H9 (cell line): ENCODE data around the gene XPR1. TPM values are rescaled to one million over a fixed set of nuclear protein-coding genes. Genes with fewer than 3 reads are reported as not detected.

ENCODE experiments used
- DNase-seq: peaks from one replicate; pipeline ENCODE4 v3.0.0-alpha.2; 2017
- H2AFZ ChIP-seq: one replicate; pipeline ENCODE4 v1.6.1; 2013; ENCODE audit warnings: mild to moderate bottlenecking, low read length, control low read depth, moderate library complexity
- H2AK5ac ChIP-seq: 2 replicates; pipeline ENCODE4 v1.6.1; 2013; ENCODE audit warnings: low read length, control low read depth, mixed read lengths; ENCODE audit not compliant: insufficient read length
- H2BK120ac ChIP-seq: one replicate; pipeline ENCODE4 v1.6.1; 2013; ENCODE audit warnings: low read depth, mild to moderate bottlenecking, low read length, control low read depth, inconsistent platforms; ENCODE audit not compliant: poor library complexity, severe bottlenecking
- H2BK12ac ChIP-seq: 2 replicates; pipeline ENCODE4 v1.6.1; 2013; ENCODE audit warnings: low read length, control low read depth, mixed read lengths, low read depth; ENCODE audit not compliant: insufficient read length
- H2BK15ac ChIP-seq: 2 replicates; pipeline ENCODE4 v1.6.1; 2013; ENCODE audit warnings: low read depth, low read length, control low read depth
- H2BK20ac ChIP-seq: one replicate; pipeline ENCODE4 v1.6.1; 2013; ENCODE audit warnings: low read depth, mild to moderate bottlenecking, low read length, control low read depth, inconsistent platforms; ENCODE audit not compliant: poor library complexity, severe bottlenecking
- H2BK5ac ChIP-seq: 2 replicates; pipeline ENCODE4 v1.6.1; 2013; ENCODE audit warnings: low read length, control low read depth, mixed read lengths; ENCODE audit not compliant: insufficient read length
- H3K14ac ChIP-seq: 2 replicates; pipeline ENCODE4 v1.6.1; 2013; ENCODE audit warnings: low read length, control low read depth; ENCODE audit not compliant: insufficient read depth
- H3K18ac ChIP-seq: 2 replicates; pipeline ENCODE4 v1.6.1; 2013; ENCODE audit warnings: low read depth, mild to moderate bottlenecking, mixed read lengths, low read length, control low read depth; ENCODE audit not compliant: insufficient read length
- H3K23ac ChIP-seq: 2 replicates; pipeline ENCODE4 v1.6.1; 2013; ENCODE audit warnings: low read length, control low read depth, mixed read lengths, low read depth; ENCODE audit not compliant: insufficient read length
- H3K23me2 ChIP-seq: 2 replicates; pipeline ENCODE4 v1.6.1; 2013; ENCODE audit warnings: low read depth, mild to moderate bottlenecking, mixed read lengths, low read length, control low read depth; ENCODE audit not compliant: insufficient read length, poor library complexity, severe bottlenecking
- H3K27ac ChIP-seq: 2 replicates; pipeline ENCODE4 v1.5.1; 2013; ENCODE audit warnings: low read length, control low read depth, mixed read lengths, low read depth; ENCODE audit not compliant: insufficient read length
- H3K27me3 ChIP-seq: 2 replicates; pipeline ENCODE4 v1.6.1; 2013; ENCODE audit warnings: low read length, control low read depth, inconsistent platforms; ENCODE audit not compliant: insufficient read depth
- H3K4ac ChIP-seq: 2 replicates; pipeline ENCODE4 v1.6.1; 2013; ENCODE audit warnings: low read depth, mild to moderate bottlenecking, control low read depth, inconsistent platforms, low read length, moderate library complexity
- H3K4me1 ChIP-seq: 2 replicates; pipeline ENCODE4 v1.6.1; 2013; ENCODE audit warnings: low read length, control low read depth, inconsistent platforms; ENCODE audit not compliant: insufficient read depth
- H3K4me2 ChIP-seq: 2 replicates; pipeline ENCODE4 v1.6.1; 2013; ENCODE audit warnings: low read length, control low read depth, mixed read lengths; ENCODE audit not compliant: insufficient read length, insufficient read depth
- H3K56ac ChIP-seq: 2 replicates; pipeline ENCODE4 v1.6.1; 2013; ENCODE audit warnings: low read depth, mild to moderate bottlenecking, mixed read lengths, low read length, control low read depth; ENCODE audit not compliant: insufficient read length
- H3K79me1 ChIP-seq: 2 replicates; pipeline ENCODE4 v1.6.1; 2013; ENCODE audit warnings: low read depth, mild to moderate bottlenecking, moderate library complexity, low read length, control low read depth, inconsistent platforms; ENCODE audit not compliant: insufficient read depth, poor library complexity, severe bottlenecking
- H3K79me2 ChIP-seq: 2 replicates; pipeline ENCODE4 v1.6.1; 2013; ENCODE audit warnings: low read length, control low read depth, inconsistent platforms; ENCODE audit not compliant: insufficient read depth
- H3K9ac ChIP-seq: 2 replicates; pipeline ENCODE4 v1.6.1; 2013; ENCODE audit warnings: low read length, control low read depth, mixed read lengths; ENCODE audit not compliant: insufficient read length; ENCODE audit errors: extremely low read depth
- H3K9me3 ChIP-seq: one replicate; pipeline ENCODE4 v1.6.1; 2013; ENCODE audit warnings: low read depth, low read length, inconsistent platforms; ENCODE audit not compliant: control insufficient read depth
- H3T11ph ChIP-seq: one replicate; pipeline ENCODE4 v1.6.1; 2013; ENCODE audit warnings: mild to moderate bottlenecking, low read length, control low read depth, inconsistent platforms
- H4K20me1 ChIP-seq: one replicate; pipeline ENCODE4 v1.6.1; 2013; ENCODE audit not compliant: control insufficient read depth, insufficient read length, insufficient read depth
- H4K5ac ChIP-seq: 2 replicates; pipeline ENCODE4 v1.6.1; 2013; ENCODE audit warnings: low read depth, mild to moderate bottlenecking, mixed read lengths, low read length, control low read depth; ENCODE audit not compliant: insufficient read length
- H4K8ac ChIP-seq: replicated peaks from 2 replicates; pipeline ENCODE4 v1.6.1; 2013; ENCODE audit warnings: low read length, control low read depth, mixed read lengths, low read depth; ENCODE audit not compliant: insufficient read length
- H4K91ac ChIP-seq: 2 replicates; pipeline ENCODE4 v1.6.1; 2013; ENCODE audit warnings: low read depth, mild to moderate bottlenecking, moderate library complexity, mixed read lengths, low read length, control low read depth; ENCODE audit not compliant: insufficient read length
- H3K27ac Mint-ChIP-seq, 3 experiments: 2 replicates in 2 of 3; 3 replicates in 1 of 3; pipeline ENCODE4 v1.8.0; 2020 to 2021; ENCODE audit warnings: mixed read lengths in 3 of 3, mild to moderate bottlenecking in 1 of 3, moderate library complexity in 1 of 3
- H3K27me3 Mint-ChIP-seq: 2 replicates; pipeline ENCODE4 v1.8.0; 2021; ENCODE audit warnings: low read depth, mild to moderate bottlenecking, moderate library complexity, mixed read lengths
- H3K36me3 Mint-ChIP-seq, 3 experiments: 2 replicates in 2 of 3; 3 replicates in 1 of 3; pipeline ENCODE4 v1.8.0; 2020 to 2021; ENCODE audit warnings: low read depth in 3 of 3, mixed read lengths in 3 of 3; ENCODE audit not compliant: insufficient read depth in 1 of 3
- H3K4me1 Mint-ChIP-seq, 2 experiments: 2 replicates each; pipeline ENCODE4 v1.8.0; 2020; ENCODE audit warnings: mixed read lengths in 2 of 2
- H3K4me3 Mint-ChIP-seq, 2 experiments: 2 replicates in 1 of 2; 3 replicates in 1 of 2; pipeline ENCODE4 v1.8.0; 2020 to 2021; ENCODE audit warnings: mild to moderate bottlenecking in 2 of 2, mixed read lengths in 2 of 2, moderate library complexity in 1 of 2
- H3K9me3 Mint-ChIP-seq, 2 experiments: 2 replicates in 1 of 2; 3 replicates in 1 of 2; pipeline ENCODE4 v1.8.0; 2020; ENCODE audit warnings: mild to moderate bottlenecking in 2 of 2, mixed read lengths in 2 of 2, moderate library complexity in 1 of 2
- CTCF ChIP-seq: fragments of 200-600 bp; sonication (generic); conservative IDR thresholded peaks from 3 replicates; pipeline ENCODE4 v1.8.0; 2021; ENCODE audit warnings: antibody characterized with exemption, mild to moderate bottlenecking
- WGBS: extraction: QIAGEN DNeasy Blood & Tissue Kit; methylation state at CpG from one replicate; pipeline ENCODE4 v1.1.7; 2013; ENCODE audit warnings: missing lambda C conversion rate, low lambda C conversion rate, mixed read lengths; ENCODE audit not compliant: insufficient read length; ENCODE audit errors: extremely low coverage; 5-methylcytosine and 5-hydroxymethylcytosine counted together
- total RNA-seq: library from RNA; stranded (reverse); gene quantifications from 2 replicates; pipeline ENCODE4 v1.2.1, GENCODE V29; 2021

XPR1 gene
- total RNA-seq, 1 experiment from 2014 or later: 34.1 TPM

- peaks cover 20 to 22% (median 20%) of the 10 kb centered on the region in 3 experiments for H3K36me3 Mint-ChIP-seq
- Histone ChIP-seq H3T11ph (no peak overlapping the region), H2AFZ (no peak overlapping the region), H3K18ac (no peak overlapping the region), H2AK5ac (no peak overlapping the region), H3K4ac (no peak overlapping the region), H3K9me3 (no peaks in the 10 kb centered on the region), H2BK12ac (no peak overlapping the region), H3K79me1 (no peaks in the 10 kb centered on the region), H3K9ac (no peak overlapping the region), H3K56ac (no peak overlapping the region), H3K27me3 (no peaks in the 10 kb centered on the region), H3K23me2 (no peaks in the 10 kb centered on the region), H3K14ac (no peak overlapping the region), H4K8ac (no peak overlapping the region), H4K91ac (no peak overlapping the region), H2BK120ac (no peak overlapping the region), H3K4me1 (no peaks in the 10 kb centered on the region; the same call in 1 of the 2 replicates), H2BK15ac (no peak overlapping the region), H3K27ac (no peak overlapping the region), H3K23ac (no peak overlapping the region), H3K4me2 (no peak overlapping the region), H2BK20ac (no peak overlapping the region), H2BK5ac (no peak overlapping the region), H3K79me2 (no peaks in the 10 kb centered on the region; the same call in 1 of the 2 replicates), H4K5ac (no peak overlapping the region), H4K20me1 (no peaks in the 10 kb centered on the region)
- no peaks in the 10 kb centered on the region for H3K27me3 Mint-ChIP-seq
- DNase-seq: no peak
- no CpG with 5 or more reads among the region's 8 CpGs for WGBS
- H3K4me3 Mint-ChIP-seq: no peak overlapping the region
- TF ChIP-seq CTCF: no peak
- peaks cover 17 to 28% of the 10 kb centered on the region in 2 experiments for H3K9me3 Mint-ChIP-seq
- H3K4me1 Mint-ChIP-seq: peaks cover 23 to 26% of the 10 kb centered on the region in 2 experiments
- no peak overlapping the region; a peak in 4 of 7 replicates for H3K27ac Mint-ChIP-seq
These were observed 63.5 kb downstream of the XPR1 start for GRCh38 chr1:180695282-180695681.
